Renal cortical epithelial cell (primary cell): ENCODE data around the gene SEMA3C. TPM values are rescaled to one million over a fixed set of nuclear protein-coding genes. Genes with fewer than 3 reads are reported as not detected.

ENCODE experiments used
- DNase-seq: peaks from one replicate; pipeline ENCODE4 v3.0.0-alpha.2; 2011; ENCODE audit warnings: low read depth
- total RNA-seq: library from RNA; depleted of rRNA; stranded (reverse); fragments of >200 nt; gene quantifications from 2 replicates; pipeline ENCODE4 v1.2.3, GENCODE V29; 2014

SEMA3C gene
- total RNA-seq, 1 donor from 2014 or later, result 173 TPM

- DNase-seq, result no peak
Observed at GRCh38 chr7:80825499-80825898, 93.4 kb downstream of the SEMA3C start.

- DNase-seq, result no peak
Observed at GRCh38 chr7:80824253-80824652, 94.6 kb downstream of the SEMA3C start.

GRCh38 chr7:80823057-80823456, 95.8 kb downstream of the SEMA3C start:
- no peak for DNase-seq

- peak; percentile 95 for DNase-seq
Observed at GRCh38 chr7:80821771-80822319, 97.0 kb downstream of the SEMA3C start.

- peak; percentile 84 for DNase-seq
Observed at GRCh38 chr7:80819503-80819902, 99.3 kb downstream of the SEMA3C start.

GRCh38 chr7:80818181-80818580, 100.7 kb downstream of the SEMA3C start:
- DNase-seq, result no peak

- no peak for DNase-seq
Observed at GRCh38 chr7:80816806-80817205, 102.0 kb downstream of the SEMA3C start.

GRCh38 chr7:80815733-80816132, 103.1 kb downstream of the SEMA3C start:
- DNase-seq, result peak; percentile 37

GRCh38 chr7:80809545-80809944, 109.3 kb downstream of the SEMA3C start:
- no peak for DNase-seq

GRCh38 chr7:80807166-80807900, 111.5 kb downstream of the SEMA3C start:
- peak; percentile 27 for DNase-seq

- no peak for DNase-seq
Observed at GRCh38 chr7:80806663-80807062, 112.2 kb downstream of the SEMA3C start.

GRCh38 chr7:80804589-80804988, 114.3 kb downstream of the SEMA3C start:
- DNase-seq, result no peak

GRCh38 chr7:80802527-80802926, 116.3 kb downstream of the SEMA3C start:
- DNase-seq, result no peak

- DNase-seq, result no peak
Observed at GRCh38 chr7:80794631-80795573, 123.9 kb downstream of the SEMA3C start.

GRCh38 chr7:80791509-80791929, 127.3 kb downstream of the SEMA3C start:
- no peak for DNase-seq

- DNase-seq, result no peak
Observed at GRCh38 chr7:80790877-80791276, 128.0 kb downstream of the SEMA3C start.

- DNase-seq, result no peak
Observed at GRCh38 chr7:80787721-80788120, 131.1 kb downstream of the SEMA3C start.

GRCh38 chr7:80785961-80786536, 132.8 kb downstream of the SEMA3C start:
- no peak for DNase-seq

GRCh38 chr7:80785276-80785675, 133.6 kb downstream of the SEMA3C start:
- no peak for DNase-seq

GRCh38 chr7:80783678-80784327, 135.0 kb downstream of the SEMA3C start:
- DNase-seq, result no peak

- no peak for DNase-seq
Observed at GRCh38 chr7:80783186-80783677, 135.6 kb downstream of the SEMA3C start.
